CD4-positive, alpha-beta T cell treated with Interleukin-4 for 4 hours (primary cell): ENCODE measurements around the gene FADS1.

Experiments used
- DNase-seq: peaks from one replicate; pipeline ENCODE4 v3.0.0-alpha.2; 2020

The FADS1 gene

DNA sequence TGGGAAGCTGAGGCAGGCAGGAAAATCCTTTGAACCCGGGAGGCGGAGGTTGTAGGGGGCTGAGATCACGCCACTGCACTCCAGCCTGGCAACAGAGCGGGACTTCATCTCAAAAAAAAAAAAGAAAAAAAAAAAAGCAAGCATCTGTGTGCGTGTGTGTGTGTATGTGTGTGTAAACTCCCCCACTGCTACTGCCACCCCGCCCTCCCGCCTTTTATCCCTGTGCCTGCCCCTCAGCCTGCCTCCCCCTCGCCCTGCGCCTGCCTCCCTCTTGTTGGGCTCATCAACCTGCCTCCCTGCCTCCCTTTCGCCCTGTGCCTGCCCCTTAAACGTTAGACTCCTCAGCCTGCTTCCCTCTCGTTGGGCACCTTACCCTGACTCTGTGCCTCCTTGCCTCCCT is 42.4 kb downstream of the FADS1 start:
- no peak for DNase-seq

DNA sequence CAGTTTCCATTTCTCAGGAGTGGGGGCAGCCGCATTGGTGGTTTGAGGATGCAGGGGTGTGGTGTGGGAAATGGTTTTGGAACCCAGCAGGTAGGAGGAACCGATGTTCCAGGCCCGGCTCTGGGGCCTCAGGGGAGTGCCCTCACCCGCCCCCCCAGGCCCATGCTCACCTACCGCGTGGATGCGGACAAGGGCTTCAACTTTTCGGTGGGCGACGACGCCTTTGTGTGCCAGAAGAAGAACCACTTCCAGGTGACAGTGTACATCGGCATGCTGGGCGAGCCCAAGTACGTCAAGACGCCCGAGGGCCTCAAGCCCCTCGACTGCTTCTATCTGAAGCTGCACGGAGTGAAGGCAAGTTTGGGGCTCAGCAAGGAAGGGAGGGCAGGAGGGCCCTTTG is 43.0 kb downstream of the FADS1 start:
- DNase-seq: no peak

DNA sequence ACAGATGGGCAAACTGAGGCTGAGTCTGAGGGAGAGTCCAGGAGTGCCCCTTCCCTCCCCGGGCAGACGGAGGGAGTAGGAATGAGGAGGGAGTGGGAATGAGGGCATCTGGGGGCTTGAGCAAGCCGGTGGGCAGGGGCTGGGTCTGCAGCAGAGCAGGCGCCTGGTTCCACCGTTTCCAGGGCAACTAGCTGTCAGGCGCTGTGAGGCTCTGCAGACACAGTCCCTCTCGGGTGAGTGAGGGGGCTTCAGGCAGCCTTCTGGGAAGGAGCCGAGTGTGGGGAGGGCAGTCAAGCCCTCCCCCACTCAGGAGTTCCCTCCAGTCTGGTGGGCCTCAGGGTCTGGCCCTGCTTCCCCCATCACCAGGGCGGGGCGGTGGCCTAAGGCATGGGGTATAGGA is 43.4 kb downstream of the FADS1 start:
- DNase-seq: no peak

DNA sequence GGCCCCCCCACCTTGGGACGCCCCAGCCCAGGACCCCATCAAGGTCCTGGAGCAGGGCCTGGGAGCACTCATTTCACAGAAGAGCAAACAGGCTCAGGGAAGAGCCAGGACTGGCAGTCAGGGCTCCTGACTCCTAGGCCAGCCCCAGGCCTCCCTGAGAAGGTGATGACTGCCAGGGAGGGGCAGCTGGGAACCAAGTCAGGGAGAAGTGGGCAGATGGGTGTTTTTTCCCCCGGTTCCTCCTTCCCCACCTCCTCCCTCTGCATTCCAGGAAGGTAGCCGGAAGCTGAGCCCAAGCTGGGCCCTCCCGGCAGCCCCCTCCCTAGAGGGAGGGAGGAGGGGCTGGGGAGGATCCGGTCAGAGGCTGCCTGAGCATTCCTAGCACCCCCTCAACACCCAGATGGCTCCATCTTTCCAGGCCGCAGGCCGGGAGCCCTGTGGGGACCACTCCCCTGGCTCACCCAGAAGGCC is 44.8 kb downstream of the FADS1 start:
- DNase-seq: no peak

DNA sequence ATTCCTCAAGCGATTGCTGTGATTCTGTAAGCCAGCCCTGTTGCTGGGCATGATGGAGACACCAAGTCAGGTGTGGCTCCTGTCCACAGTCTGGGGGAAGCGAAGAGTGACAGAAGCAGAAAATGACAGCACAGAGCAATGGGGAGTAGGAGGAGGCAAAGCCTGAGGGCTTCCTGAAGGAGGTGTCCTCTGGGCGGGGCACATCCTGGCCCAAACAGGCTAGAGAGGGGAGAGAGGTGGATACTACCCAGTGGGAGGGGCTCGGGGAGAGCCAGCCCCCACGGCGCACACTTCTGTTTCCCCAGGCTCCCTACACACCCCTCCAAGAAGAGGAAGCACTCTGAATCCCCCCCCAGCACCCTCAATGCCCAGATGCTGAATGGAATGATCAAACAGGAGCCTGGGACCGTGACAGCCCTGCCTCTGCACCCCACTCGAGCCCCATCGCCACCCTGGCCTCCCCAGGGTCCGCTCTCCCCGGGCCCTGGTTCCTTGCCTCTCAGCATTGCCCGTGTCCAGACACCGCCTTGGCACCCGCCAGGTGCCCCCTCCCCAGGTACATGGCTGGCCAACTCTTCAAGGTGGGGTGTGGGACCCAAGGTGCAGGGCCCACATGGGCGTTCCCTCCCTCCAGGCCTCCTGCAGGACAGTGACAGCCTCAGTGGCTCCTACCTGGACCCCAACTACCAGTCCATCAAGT is 45.5 kb downstream of the FADS1 start:
- no peak for DNase-seq

DNA sequence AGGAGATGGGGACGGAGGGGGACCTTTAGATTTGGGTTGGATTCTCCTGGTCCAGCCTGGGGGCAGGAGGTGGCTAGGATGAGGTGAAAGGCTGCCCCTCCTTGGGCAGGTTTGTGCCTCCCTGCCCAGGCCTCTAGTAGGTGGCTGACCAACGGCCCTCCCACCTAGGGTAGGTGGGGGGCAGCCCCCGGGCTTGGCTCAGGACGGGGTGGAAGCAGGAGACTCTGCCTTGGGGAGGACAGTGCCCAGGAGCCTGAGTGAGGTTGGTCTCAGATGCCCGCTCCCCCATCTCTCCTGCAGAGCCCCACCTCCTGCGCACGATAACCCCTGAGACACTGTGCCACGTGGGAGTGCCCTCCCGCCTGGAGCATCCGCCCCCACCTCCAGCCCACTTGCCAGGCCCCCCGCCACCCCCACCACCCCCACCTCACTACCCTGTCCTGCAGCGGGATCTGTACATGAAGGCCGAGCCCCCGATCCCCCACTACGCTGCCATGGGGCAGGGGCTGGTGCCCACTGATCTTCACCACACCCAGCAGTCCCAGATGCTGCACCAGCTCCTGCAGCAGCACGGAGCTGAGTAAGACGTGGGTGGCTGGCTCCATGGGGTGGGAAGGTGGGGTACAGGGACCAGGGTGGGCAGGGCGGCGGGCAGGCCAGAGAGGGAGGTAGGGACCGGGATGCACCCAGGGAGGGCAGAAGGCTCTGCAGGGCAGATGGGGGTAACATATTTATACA is 46.7 kb downstream of the FADS1 start:
- DNase-seq: no peak

GRCh38 chr11:61769169-61769920 is 47.5 kb downstream of the FADS1 start:
- no peak for DNase-seq

DNA sequence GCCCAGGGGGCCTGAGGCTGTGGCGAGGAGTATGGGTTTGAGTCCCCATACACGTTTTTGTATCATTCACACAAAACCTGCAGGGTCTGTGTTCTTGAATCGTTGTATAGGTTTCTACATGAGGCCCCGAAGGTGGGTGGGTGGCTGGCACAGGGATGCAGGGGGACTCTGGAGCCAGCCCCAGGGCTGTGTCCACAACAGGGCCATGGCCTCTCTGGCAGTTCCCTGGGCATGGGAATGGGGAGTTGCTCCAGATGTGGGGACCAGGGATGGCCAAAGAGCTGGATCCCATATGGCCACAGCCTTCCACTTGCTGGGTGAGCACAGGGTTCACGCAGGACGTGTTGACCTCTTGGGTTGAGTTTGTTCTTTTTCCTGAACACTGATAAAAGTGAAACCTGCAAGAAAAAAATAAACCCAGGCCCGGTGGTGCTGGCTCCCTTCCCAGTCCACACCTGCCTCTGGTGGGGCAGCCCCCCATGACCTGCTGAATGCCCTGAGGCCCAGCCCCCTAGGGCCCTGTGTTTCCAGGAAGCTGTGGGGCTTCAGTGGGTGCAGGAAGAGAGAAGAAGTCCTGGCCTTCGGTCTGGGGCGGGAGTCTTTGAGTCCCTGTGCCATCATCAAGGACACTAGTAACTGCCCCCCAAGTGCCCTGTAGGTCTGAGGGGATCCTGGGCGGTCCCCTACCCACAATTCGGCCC is 48.3 kb downstream of the FADS1 start:
- no peak for DNase-seq

DNA sequence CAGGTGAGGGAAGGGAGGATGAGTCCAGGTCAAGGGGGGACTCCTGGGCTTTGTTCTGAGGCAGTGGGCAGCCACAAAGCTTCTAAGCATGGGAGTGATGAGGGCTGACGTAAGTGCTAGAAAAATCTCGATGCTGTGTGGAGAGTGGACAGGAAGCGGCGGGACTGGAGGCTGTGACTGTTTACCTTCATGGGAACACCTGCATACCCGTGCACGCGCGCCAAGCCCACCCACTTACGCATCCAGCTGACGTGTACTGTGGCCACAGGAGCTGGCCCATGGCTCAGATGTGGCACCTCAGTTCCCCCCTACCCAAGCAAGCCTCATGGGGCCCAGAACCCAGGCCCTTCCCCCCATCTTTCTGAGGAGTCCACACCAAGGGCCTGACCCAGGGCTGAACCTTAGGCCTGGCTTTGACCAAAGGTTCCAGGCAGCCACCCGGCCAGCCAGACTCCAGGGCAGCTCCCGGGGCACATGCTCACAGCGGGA is 50.4 kb downstream of the FADS1 start:
- DNase-seq: no peak

GRCh38 chr11:61765550-61766253 is 51.1 kb downstream of the FADS1 start:
- DNase-seq: no peak

GRCh38 chr11:61764606-61765260 is 52.1 kb downstream of the FADS1 start:
- DNase-seq: no peak

GRCh38 chr11:61763930-61764605 is 52.7 kb downstream of the FADS1 start:
- DNase-seq: no peak

DNA sequence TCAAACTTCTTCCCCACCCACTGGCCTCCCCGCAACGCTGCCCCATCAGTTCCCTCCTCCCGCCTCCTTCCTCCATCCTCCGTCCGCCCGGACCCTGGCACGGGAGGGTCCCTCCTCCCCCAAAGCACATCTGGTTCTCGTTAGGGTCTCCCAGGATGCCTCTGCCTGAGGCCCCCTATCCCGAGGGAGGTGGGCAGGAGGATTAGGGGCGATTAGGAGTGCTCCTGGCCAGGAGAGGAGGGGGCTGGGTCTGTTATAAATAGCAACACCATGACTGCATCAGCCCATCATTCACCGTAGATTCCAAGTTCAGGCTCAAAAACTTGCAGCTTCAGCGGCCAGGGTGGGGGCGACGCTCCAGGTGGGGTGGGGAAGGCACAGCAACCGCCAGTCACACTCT is 54.0 kb downstream of the FADS1 start:
- DNase-seq: no peak

DNA sequence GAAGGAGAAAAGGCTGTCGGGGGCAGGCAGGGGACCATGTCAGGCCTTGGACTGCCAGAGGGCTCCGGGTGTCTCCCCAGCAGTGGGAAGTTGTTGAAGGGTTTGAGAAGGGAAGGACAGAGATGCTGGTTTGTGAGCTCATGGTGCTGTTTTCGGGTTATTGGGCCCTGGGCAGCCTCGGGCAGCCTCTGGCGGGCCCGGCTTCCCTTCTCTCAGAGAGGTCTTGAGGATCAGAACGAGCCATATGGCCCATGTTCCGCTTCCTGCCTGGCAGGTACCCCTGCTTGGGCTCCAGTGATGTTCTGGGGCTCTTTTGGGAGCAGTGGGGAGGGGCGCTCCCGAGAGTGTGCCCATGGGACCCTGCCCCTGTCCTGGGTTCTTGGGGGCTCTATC is 54.6 kb downstream of the FADS1 start:
- DNase-seq: no peak

- DNase-seq: no peak
These were observed 55.2 kb downstream of the FADS1 start for GRCh38 chr11:61761440-61762222.

GRCh38 chr11:61760946-61761345 is 55.9 kb downstream of the FADS1 start:
- DNase-seq: no peak

DNA sequence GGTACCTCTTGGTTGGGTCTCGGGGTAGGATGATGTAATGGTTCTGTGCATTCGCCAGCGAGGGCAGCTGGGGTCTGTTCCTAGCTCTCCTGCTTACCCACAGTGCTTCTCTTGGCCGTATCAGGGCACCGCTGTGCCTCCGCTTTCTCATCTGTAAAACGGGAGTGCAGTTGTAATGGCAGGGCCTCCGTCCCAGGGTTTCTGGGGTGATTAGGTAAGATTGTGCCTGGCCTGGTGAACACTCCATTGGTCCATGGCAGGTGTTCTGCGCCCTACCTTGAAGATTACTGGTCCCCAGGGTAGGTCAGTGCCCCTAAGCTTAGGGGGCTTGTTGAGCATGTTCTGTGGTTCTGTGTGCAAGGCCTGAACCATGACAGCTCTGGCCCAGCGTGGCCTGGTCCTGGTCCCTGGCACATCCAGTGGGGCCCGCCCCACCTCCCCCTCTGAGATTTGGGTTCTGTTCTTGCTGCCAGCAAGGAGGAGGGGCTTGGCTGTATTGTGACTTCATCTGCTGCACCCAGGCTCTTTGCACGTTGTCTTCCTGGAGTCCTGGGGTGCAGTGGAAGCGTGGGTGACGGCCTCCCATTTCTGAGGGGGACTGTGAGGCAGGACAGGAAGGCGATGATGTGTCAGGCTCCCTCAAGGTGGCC is 59.5 kb downstream of the FADS1 start:
- DNase-seq: no peak

- DNase-seq: peak; percentile 33
These were observed 60.2 kb downstream of the FADS1 start for GRCh38 chr11:61756452-61757212.

- no peak for DNase-seq
These were observed 60.7 kb downstream of the FADS1 start for GRCh38 chr11:61756147-61756451.
